Spleen (tissue), 7 donors: Measurements from ENCODE around the gene KCNG2.

ENCODE experiments used
- CTCF ChIP-seq, 11 experiments: fragments of 200-600 bp in 7 of 11; fragments of 450-650 bp in 4 of 11; sonication (generic) in 4 of 11; IDR thresholded peaks in 8 of 11; conservative IDR thresholded peaks in 3 of 11; 1 replicate in 7 of 11; 2 replicates in 4 of 11; pipeline versions ENCODE4 v1.4.0 to v1.8.0; 2016 to 2021; ENCODE audit warnings: antibody characterized with exemption in 11 of 11, inconsistent platforms in 4 of 11, mild to moderate bottlenecking in 1 of 11
- POLR2A ChIP-seq, 3 donors: fragments of 450-650 bp; IDR thresholded peaks; one replicate each; pipeline ENCODE4 v1.5.1; 2017; ENCODE audit warnings: antibody characterized with exemption in 3 of 3, mild to moderate bottlenecking in 1 of 3
- donor health status: DM: no; HTN: no; CAD: no; lungs with moderate emphysema.
- donor health status: DM: no; HTN: no; CAD: no.
- donor health status: DM: no; HTN: no; CAD: no.

DNA sequence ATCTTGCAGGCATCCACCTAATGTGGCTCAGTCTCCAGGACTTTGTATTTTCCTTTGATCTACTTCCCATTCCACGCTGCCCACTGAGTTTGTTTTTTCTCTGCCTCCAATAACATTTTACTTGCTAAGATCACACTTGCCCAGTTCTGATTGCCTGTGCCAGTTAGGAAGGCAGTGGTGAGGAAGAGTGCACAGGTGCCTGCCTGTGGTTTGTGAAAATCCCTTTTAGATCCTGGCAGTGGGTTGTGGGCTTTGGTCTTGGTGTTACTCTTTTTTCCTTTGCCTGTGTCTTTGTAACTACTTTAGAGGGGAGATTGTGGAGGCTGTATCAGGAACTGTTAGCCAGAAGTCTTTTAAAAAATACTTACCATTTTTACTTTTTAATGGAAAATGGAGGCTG, 36.9 kb upstream of the KCNG2 start:
- TF ChIP-seq POLR2A (IDR thresholded peaks at IDR 0.05) = no peak
- no peak for TF ChIP-seq CTCF (IDR thresholded peaks at IDR 0.05 in 8 of 11, conservative IDR thresholded peaks at IDR 0.05 in 3 of 11)
